ENCODE measurements around the gene KIRREL3.
"Not testable (repeated sequence)": the region's sequence is repeated elsewhere in the genome, so short reads cannot be mapped to it uniquely, and the experiment has no call there.

KIRREL3 gene

GRCh38 chr11:126391970-126392632 lies 608.5 kb downstream of the KIRREL3 start:
- DNase-seq = no peak

GRCh38 chr11:126391286-126391954 lies 609.1 kb downstream of the KIRREL3 start:
- DNase-seq = no peak

DNA sequence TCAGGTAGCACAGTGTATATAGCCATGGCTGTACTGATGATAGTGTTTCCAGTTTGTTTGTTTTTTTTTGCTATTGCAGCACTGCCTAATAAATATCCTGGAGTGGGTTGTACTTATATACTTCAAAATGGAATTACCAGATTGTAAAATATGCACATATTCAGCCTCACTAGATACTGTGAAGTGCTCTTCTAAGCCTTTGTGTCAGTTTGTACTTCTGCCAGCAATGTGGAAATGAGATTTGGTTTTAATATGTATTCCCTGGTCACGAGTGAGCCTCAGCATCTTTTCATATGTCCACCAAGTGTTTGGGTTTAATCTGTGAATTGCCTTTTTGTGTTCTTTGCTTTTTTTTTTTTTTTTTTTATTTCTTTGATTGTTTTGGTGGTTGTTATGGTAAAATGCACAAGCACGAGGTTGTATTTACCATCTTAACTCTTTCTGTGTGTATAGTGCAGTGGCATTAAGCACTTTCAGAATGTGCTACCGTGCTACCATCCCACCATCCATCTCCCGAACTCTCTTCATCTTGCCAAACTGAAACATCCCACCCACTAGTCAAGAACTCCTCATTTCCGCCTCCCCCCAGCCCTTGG lies 610.2 kb downstream of the KIRREL3 start:
- DNase-seq = no peak

GRCh38 chr11:126387857-126388256 lies 612.7 kb downstream of the KIRREL3 start:
- DNase-seq = no peak

DNA sequence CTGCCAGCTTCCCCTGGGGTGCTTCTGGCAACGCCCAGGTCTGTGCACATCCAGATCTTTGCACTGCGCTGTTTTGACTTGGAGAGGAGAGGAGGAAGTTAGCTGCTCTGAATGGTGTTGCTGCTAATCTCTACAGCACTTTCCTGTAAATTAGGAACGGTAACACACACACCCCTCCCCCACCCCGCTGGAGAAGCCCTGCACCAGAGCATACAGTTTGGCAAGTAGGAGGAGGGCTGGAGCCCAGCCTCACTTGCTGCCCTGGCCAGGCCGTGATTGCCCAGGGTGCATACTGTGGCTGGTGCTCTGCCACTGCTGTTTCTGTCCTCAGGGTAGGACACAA lies 613.9 kb downstream of the KIRREL3 start:
- DNase-seq = not testable (repeated sequence)

- no peak for DNase-seq
Measured at GRCh38 chr11:126385991-126386728, 614.4 kb downstream of the KIRREL3 start.

- DNase-seq = no peak
Measured at GRCh38 chr11:126384449-126385070, 616.0 kb downstream of the KIRREL3 start.

GRCh38 chr11:126383339-126384335 lies 616.9 kb downstream of the KIRREL3 start:
- no peak for DNase-seq

GRCh38 chr11:126382641-126383040 lies 617.9 kb downstream of the KIRREL3 start:
- not testable (repeated sequence) for DNase-seq

DNA sequence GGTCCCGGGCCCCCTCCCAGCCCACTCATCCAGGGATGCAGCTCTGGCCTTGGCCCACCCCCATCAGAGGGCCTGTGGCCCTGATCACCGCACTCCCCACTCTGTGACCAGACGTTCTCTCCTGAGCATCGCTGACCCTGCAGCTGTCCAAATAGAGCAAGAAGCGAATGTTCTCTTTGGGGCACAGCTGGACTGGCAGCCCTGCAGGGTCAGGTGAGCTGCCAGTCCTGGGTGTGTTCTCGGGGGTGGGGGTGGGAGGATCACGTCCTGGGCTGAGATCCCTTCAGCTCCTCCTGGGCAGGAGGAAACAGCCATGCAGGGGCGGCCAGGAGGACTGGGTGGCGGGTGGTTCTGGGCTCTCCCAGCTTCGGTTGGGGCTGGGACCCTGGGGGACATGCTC lies 618.6 kb downstream of the KIRREL3 start:
- not testable (repeated sequence) for DNase-seq

- no peak for DNase-seq
Measured at GRCh38 chr11:126380909-126381308, 619.7 kb downstream of the KIRREL3 start.

DNA sequence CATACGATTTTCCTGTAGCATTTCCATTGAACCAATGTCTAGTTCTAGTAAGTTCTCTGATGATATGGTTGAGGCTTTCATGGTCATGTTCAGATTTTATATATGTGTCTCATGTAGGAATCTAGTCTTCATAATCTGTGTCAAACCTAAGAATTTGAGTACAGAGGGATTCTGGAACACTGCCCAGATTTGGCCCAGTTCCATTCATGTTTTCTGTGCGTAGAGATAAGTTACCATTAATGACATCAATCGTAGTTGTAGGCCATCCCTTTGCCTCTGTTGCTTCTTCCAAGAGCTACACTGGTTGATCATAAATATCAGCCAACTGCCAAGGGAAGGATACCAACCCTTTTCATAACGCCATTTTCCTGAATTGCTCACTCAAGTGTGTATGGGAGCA lies 621.8 kb downstream of the KIRREL3 start:
- no peak for DNase-seq

DNA sequence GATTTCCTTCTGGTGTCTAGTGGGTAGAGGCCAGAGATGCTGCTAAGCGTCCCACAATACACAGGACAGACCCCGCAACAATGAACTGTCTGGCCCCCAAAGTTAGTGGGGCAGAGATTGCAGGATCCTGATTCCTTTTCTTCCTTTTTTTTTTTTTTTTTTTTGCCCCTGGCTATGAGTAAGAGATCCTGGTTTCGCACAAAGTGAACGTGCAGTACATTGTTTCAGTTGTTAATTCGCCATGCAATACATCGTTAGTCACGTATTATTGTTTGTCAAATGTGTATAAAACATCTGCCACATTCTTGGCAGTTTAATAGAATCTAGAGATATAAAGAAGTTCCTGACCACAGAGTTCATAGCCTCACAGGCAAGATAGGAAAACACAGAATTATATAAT lies 624.8 kb downstream of the KIRREL3 start:
- no peak for DNase-seq

DNA sequence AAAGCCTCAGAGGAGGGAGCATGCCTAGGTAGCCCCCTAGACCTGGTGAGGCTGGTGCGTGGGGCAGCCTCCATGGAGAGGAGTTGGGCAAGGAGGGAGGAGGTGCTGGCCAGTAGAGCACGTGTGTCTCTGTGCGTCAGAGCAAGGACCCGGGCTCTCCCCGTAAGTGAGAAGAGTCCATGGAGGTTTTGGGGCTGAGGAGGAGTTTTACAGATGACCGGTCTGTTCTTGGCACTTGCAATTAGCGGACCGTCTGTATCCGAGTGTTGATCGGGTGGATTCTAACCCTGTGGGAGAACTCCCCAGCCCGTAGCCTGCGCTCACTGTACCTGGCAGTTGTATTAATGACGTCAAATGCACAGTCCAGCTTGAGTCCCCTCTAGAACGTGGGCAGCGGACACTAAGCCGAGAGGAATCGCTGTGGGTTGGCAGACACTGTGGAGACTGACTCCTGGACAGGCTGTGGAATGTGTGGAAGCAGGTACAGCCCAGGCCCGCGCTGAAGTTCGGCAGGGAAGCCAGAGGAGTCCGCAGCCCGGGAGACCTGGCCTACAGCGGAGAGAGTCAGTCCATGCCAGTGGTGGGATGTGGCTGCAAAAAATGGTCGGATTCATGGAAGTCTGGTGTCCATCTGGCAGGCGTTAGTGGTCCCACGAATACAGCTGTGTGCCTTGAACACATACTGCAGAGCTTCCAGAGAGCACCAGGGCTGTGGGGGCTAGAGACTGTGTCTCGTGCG lies 625.8 kb downstream of the KIRREL3 start:
- DNase-seq = not testable (repeated sequence)

GRCh38 chr11:126373389-126374066 lies 627.0 kb downstream of the KIRREL3 start:
- DNase-seq = not testable (repeated sequence)
